Astrocyte (in vitro differentiated cells and primary cell): ENCODE results near the gene APIP. TPM values are rescaled to one million over a fixed set of nuclear protein-coding genes. Genes with fewer than 3 reads are reported as not detected.

Source experiments
- DNase-seq: peaks from one replicate; pipeline ENCODE4 v3.0.0-alpha.2; 2010; ENCODE audit warnings: low read depth
- FAIRE-seq: peaks from 2 replicates; lab custom pipeline; 2011; peaks lifted over from hg19 to GRCh38; lab: Jason Lieb, UNC
- H2AFZ ChIP-seq: 2 replicates; pipeline ENCODE4 v1.6.0; 2012; ENCODE audit warnings: low read depth, low read length, inconsistent platforms
- H3K27ac ChIP-seq: 2 replicates; pipeline ENCODE4 v1.5.1; 2011; ENCODE audit warnings: low read depth, low read length, inconsistent platforms
- H3K27me3 ChIP-seq: 2 replicates; pipeline ENCODE4 v1.6.0; 2011; ENCODE audit warnings: low read length, inconsistent platforms; ENCODE audit not compliant: insufficient read depth
- H3K36me3 ChIP-seq: 2 replicates; pipeline ENCODE4 v1.5.1; 2011; ENCODE audit warnings: low read length, inconsistent platforms; ENCODE audit not compliant: insufficient read depth
- H3K4me1 ChIP-seq: 2 replicates; pipeline ENCODE4 v1.5.1; 2011; ENCODE audit warnings: low read length, inconsistent platforms; ENCODE audit not compliant: insufficient read depth
- H3K4me2 ChIP-seq: 2 replicates; pipeline ENCODE4 v1.6.0; 2012; ENCODE audit warnings: low read length, inconsistent platforms
- H3K4me3 ChIP-seq: 2 replicates; pipeline ENCODE4 v1.5.1; 2011; ENCODE audit warnings: low read depth, mild to moderate bottlenecking, low read length, inconsistent platforms; ENCODE audit not compliant: insufficient read depth
- H3K79me2 ChIP-seq: 2 replicates; pipeline ENCODE4 v1.6.0; 2012; ENCODE audit warnings: mild to moderate bottlenecking, low read length, inconsistent platforms; ENCODE audit not compliant: insufficient read depth
- H3K9ac ChIP-seq: 2 replicates; pipeline ENCODE4 v1.6.0; 2012; ENCODE audit warnings: mild to moderate bottlenecking, low read length, inconsistent platforms
- H3K9me3 ChIP-seq: 2 replicates; pipeline ENCODE4 v1.5.1; 2012; ENCODE audit warnings: low read depth, mild to moderate bottlenecking, low read length, inconsistent platforms; ENCODE audit not compliant: insufficient read depth
- H4K20me1 ChIP-seq: 2 replicates; pipeline ENCODE4 v1.6.0; 2012; ENCODE audit warnings: low read length, inconsistent platforms; ENCODE audit not compliant: insufficient read depth
- H3K27ac Mint-ChIP-seq: one replicate; pipeline ENCODE4 v1.8.0; 2021; ENCODE audit warnings: mild to moderate bottlenecking, mixed read lengths; ENCODE audit not compliant: unreplicated experiment
- H3K27me3 Mint-ChIP-seq: one replicate; pipeline ENCODE4 v1.8.0; 2021; ENCODE audit warnings: low read depth, mixed read lengths; ENCODE audit not compliant: unreplicated experiment
- H3K36me3 Mint-ChIP-seq: one replicate; pipeline ENCODE4 v1.8.0; 2021; ENCODE audit warnings: low read depth, mixed read lengths; ENCODE audit not compliant: unreplicated experiment
- H3K4me1 Mint-ChIP-seq: one replicate; pipeline ENCODE4 v1.8.0; 2021; ENCODE audit warnings: low read depth, mixed read lengths; ENCODE audit not compliant: unreplicated experiment
- H3K4me3 Mint-ChIP-seq: one replicate; pipeline ENCODE4 v1.8.0; 2021; ENCODE audit warnings: mild to moderate bottlenecking, moderate library complexity, mixed read lengths; ENCODE audit not compliant: unreplicated experiment
- H3K9me3 Mint-ChIP-seq: one replicate; pipeline ENCODE4 v1.8.0; 2021; ENCODE audit warnings: mild to moderate bottlenecking, mixed read lengths; ENCODE audit not compliant: unreplicated experiment
- EZH2 ChIP-seq: IDR thresholded peaks from 2 replicates; pipeline ENCODE4 v1.6.1; 2012; ENCODE audit warnings: mild to moderate bottlenecking, low read length, inconsistent platforms; ENCODE audit not compliant: insufficient read depth
- total RNA-seq: library from RNA; stranded (reverse); gene quantifications from 2 replicates; pipeline ENCODE4 v1.2.1, GENCODE V29; 2021
- TF ChIP-seq, protein P1 (sequence below): IDR thresholded peaks from 2 replicates; pipeline ENCODE4 v1.5.1; 2011; ENCODE audit warnings: low read depth, mild to moderate bottlenecking, inconsistent platforms, low read length, moderate library complexity; ENCODE audit not compliant: insufficient read depth

Gene APIP
- total RNA-seq, 1 donor from 2014 or later = 13.9 TPM

DNA sequence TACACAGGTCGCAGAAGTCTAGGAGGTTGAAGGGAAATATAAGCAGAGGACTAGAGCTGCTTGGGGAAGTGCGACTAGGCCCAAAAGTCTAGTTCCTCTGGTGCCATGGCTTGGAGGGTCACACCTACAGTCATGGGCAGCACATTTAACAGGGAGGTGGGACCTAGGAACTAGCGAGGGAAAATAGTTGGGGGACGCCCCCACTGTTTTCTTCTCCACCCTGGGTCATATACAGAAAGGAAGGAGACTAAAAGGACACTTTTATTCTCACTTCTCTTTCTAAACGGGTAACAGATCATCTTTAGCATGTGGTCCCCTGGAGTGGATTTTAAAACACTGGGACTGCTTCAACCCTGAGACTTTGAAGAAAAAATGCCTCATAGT is 16.6 kb downstream of the APIP start:
- H2AFZ ChIP-seq = no peak overlapping the region
- Mint-ChIP-seq H3K9me3 (peaks cover 31% of the 10 kb centered on the region), H3K4me3 (no peak overlapping the region), H3K4me1 (no peaks in the 10 kb centered on the region), H3K27me3 (no peaks in the 10 kb centered on the region), H3K36me3 (peaks cover 30% of the 10 kb centered on the region), H3K27ac (no peak overlapping the region)
- H3K27me3 ChIP-seq = no peaks in the 10 kb centered on the region
- FAIRE-seq = no peak
- peaks cover 18% of the 10 kb centered on the region for H3K79me2 ChIP-seq
- H3K9me3 ChIP-seq = peaks cover 12% of the 10 kb centered on the region
- no peaks in the 10 kb centered on the region for H3K4me1 ChIP-seq
- no peak overlapping the region for H3K9ac ChIP-seq
- no peak overlapping the region for H3K4me3 ChIP-seq
- H4K20me1 ChIP-seq = no peaks in the 10 kb centered on the region
- no peak overlapping the region for H3K4me2 ChIP-seq
- no peaks in the 10 kb centered on the region for H3K36me3 ChIP-seq
- DNase-seq = no peak
- no peak for TF ChIP-seq EZH2
- TF ChIP-seq, protein P1, sequence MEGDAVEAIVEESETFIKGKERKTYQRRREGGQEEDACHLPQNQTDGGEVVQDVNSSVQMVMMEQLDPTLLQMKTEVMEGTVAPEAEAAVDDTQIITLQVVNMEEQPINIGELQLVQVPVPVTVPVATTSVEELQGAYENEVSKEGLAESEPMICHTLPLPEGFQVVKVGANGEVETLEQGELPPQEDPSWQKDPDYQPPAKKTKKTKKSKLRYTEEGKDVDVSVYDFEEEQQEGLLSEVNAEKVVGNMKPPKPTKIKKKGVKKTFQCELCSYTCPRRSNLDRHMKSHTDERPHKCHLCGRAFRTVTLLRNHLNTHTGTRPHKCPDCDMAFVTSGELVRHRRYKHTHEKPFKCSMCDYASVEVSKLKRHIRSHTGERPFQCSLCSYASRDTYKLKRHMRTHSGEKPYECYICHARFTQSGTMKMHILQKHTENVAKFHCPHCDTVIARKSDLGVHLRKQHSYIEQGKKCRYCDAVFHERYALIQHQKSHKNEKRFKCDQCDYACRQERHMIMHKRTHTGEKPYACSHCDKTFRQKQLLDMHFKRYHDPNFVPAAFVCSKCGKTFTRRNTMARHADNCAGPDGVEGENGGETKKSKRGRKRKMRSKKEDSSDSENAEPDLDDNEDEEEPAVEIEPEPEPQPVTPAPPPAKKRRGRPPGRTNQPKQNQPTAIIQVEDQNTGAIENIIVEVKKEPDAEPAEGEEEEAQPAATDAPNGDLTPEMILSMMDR = no peak
- H3K27ac ChIP-seq = no peak overlapping the region

GRCh38 chr11:34898474-34898873 is 17.7 kb downstream of the APIP start:
- Mint-ChIP-seq H3K36me3 (peaks cover 30% of the 10 kb centered on the region), H3K9me3 (peaks cover 31% of the 10 kb centered on the region)

More at GRCh38 chr11:34898474-34898873, 17.7 kb downstream of the APIP start:
- Histone ChIP-seq H3K27ac (no peak overlapping the region), H3K4me1 (no peaks in the 10 kb centered on the region), H3K9me3 (peaks cover 12% of the 10 kb centered on the region), H3K36me3 (no peaks in the 10 kb centered on the region), H3K27me3 (no peaks in the 10 kb centered on the region), H2AFZ (no peak overlapping the region), H3K9ac (no peak overlapping the region), H4K20me1 (no peaks in the 10 kb centered on the region), H3K4me2 (no peak overlapping the region), H3K4me3 (no peak overlapping the region), H3K79me2 (peaks cover 18% of the 10 kb centered on the region)
- H3K27ac Mint-ChIP-seq = no peak overlapping the region
- no peaks in the 10 kb centered on the region for H3K4me1 Mint-ChIP-seq
- TF ChIP-seq, protein P1 = no peak
- no peak for TF ChIP-seq EZH2
- H3K27me3 Mint-ChIP-seq = no peaks in the 10 kb centered on the region
- FAIRE-seq = no peak
- no peak overlapping the region for H3K4me3 Mint-ChIP-seq
- no peak for DNase-seq
